HepG2 (cell line): ENCODE data around the gene TSEN54. TPM values are rescaled to one million over a fixed set of nuclear protein-coding genes. Genes with fewer than 3 reads are reported as not detected.

Source experiments
- AHR ChIP-seq: IDR thresholded peaks from 2 replicates; pipeline ENCODE4 v1.6.1; 2018; ENCODE audit warnings: missing genetic modification reagents, missing compliant biosample characterization
- ARNTL ChIP-seq: sonication (generic); formaldehyde crosslinking; IDR thresholded peaks from 2 replicates; pipeline ENCODE4 v1.4.0; 2020; ENCODE audit warnings: mild to moderate bottlenecking, missing genetic modification reagents
- BRD4 ChIP-seq: sonication (generic); formaldehyde crosslinking; IDR thresholded peaks from 2 replicates; pipeline ENCODE4 v1.4.0; 2020; ENCODE audit warnings: missing genetic modification reagents
- CBFB ChIP-seq: sonication (generic); formaldehyde crosslinking; IDR thresholded peaks from 2 replicates; pipeline ENCODE4 v1.4.0; 2020; ENCODE audit warnings: missing genetic modification reagents
- FOXA1 ChIP-seq, 2 experiments: fragments of 450-650 bp in 1 of 2; sonication (generic) in 1 of 2; formaldehyde crosslinking in 1 of 2; IDR thresholded peaks; 2 replicates each; pipeline versions ENCODE4 v1.4.0 to v1.6.1; 2016 to 2020; ENCODE audit warnings: missing genetic modification reagents in 1 of 2
- HDAC6 ChIP-seq: fragments of 200-600 bp; sonication (generic); IDR thresholded peaks from 2 replicates; pipeline ENCODE4 v1.7.0; 2017; ENCODE audit warnings: mild to moderate bottlenecking, antibody characterized with exemption, low read length, low read depth
- NPAS2 ChIP-seq: sonication (generic); formaldehyde crosslinking; IDR thresholded peaks from 2 replicates; pipeline ENCODE4 v1.8.0; 2022; ENCODE audit warnings: mild to moderate bottlenecking, missing genetic modification reagents, borderline replicate concordance
- PHB2 ChIP-seq: fragments of 450-650 bp; IDR thresholded peaks from 2 replicates; pipeline ENCODE4 v1.6.1; 2018; ENCODE audit not compliant: partially characterized antibody
- SATB2 ChIP-seq: sonication (generic); formaldehyde crosslinking; IDR thresholded peaks from 2 replicates; pipeline ENCODE4 v1.5.0; 2020; ENCODE audit warnings: missing genetic modification reagents
- SIX1 ChIP-seq: sonication (generic); formaldehyde crosslinking; IDR thresholded peaks from 2 replicates; pipeline ENCODE4 v1.4.0; 2020; ENCODE audit warnings: missing genetic modification reagents, borderline replicate concordance
- SOX13 ChIP-seq, 3 experiments: fragments of 450-650 bp in 1 of 3; sonication (generic) in 1 of 3; formaldehyde crosslinking in 1 of 3; IDR thresholded peaks in 2 of 3; conservative IDR thresholded peaks in 1 of 3; 2 replicates each; pipeline versions ENCODE4 v1.5.0 to v1.6.1; 2016 to 2020; ENCODE audit warnings: antibody characterized with exemption in 1 of 3, mild to moderate bottlenecking in 1 of 3, missing compliant biosample characterization in 1 of 3, missing genetic modification reagents in 1 of 3, moderate library complexity in 1 of 3
- TEAD3 ChIP-seq: optimal IDR thresholded peaks from 2 replicates; pipeline ENCODE3; 2016; ENCODE audit warnings: borderline replicate concordance
- XBP1 ChIP-seq: sonication (generic); formaldehyde crosslinking; IDR thresholded peaks from 2 replicates; pipeline ENCODE4 v1.5.0; 2020; ENCODE audit warnings: missing genetic modification reagents
- ZBTB3 ChIP-seq: sonication (generic); formaldehyde crosslinking; IDR thresholded peaks from 2 replicates; pipeline ENCODE4 v1.4.0; 2020; ENCODE audit warnings: low read depth, mild to moderate bottlenecking, moderate library complexity, missing genetic modification reagents, borderline replicate concordance
- ZFP90 ChIP-seq: sonication (generic); formaldehyde crosslinking; IDR thresholded peaks from 2 replicates; pipeline ENCODE4 v1.8.0; 2022; ENCODE audit warnings: missing genetic modification reagents, mild to moderate bottlenecking, inconsistent platforms, borderline replicate concordance
- ZNF234 ChIP-seq: sonication (generic); formaldehyde crosslinking; conservative IDR thresholded peaks from 2 replicates; pipeline ENCODE4 v1.5.1; 2020; ENCODE audit warnings: mild to moderate bottlenecking, missing genetic modification reagents
- ZNF329 ChIP-seq: sonication (generic); formaldehyde crosslinking; IDR thresholded peaks from 2 replicates; pipeline ENCODE4 v1.9.0; 2021; ENCODE audit warnings: low read depth, mild to moderate bottlenecking, missing genetic modification reagents
- ZNF530 ChIP-seq: sonication (generic); formaldehyde crosslinking; IDR thresholded peaks from 2 replicates; pipeline ENCODE4 v1.5.0; 2020; ENCODE audit warnings: low read depth, mild to moderate bottlenecking, missing genetic modification reagents
- polyA plus RNA-seq, 8 experiments: library from polyadenylated mRNA; depleted of rRNA in 3 of 8; stranded (reverse) in 7 of 8; unstranded in 1 of 8; fragments of >200 nt; fragmentation: Illumina TruSeq in 4 of 8; extraction: Trizol in 4 of 8; gene quantifications; 2 replicates each; pipeline versions ENCODE4 v1.2.1 to v1.2.3, GENCODE V29; 2011 to 2016; ENCODE audit warnings: low read depth in 4 of 8, missing spikeins in 1 of 8, mixed read lengths in 1 of 8; ENCODE audit not compliant: insufficient read depth in 1 of 8
- total RNA-seq, 5 experiments: library from RNA; depleted of rRNA; stranded (reverse); fragments of >200 nt; fragmentation: Illumina TruSeq; extraction: Trizol; gene quantifications; 2 replicates each; pipeline ENCODE4 v1.2.3, GENCODE V29; 2016; ENCODE audit warnings: low read depth in 1 of 5
- TF ChIP-seq, protein P1 (sequence below): sonication (generic); formaldehyde crosslinking; IDR thresholded peaks from 2 replicates; pipeline ENCODE4 v1.9.0; 2021; ENCODE audit warnings: missing genetic modification reagents, borderline replicate concordance
- TF ChIP-seq, protein P2 (sequence below): sonication (generic); formaldehyde crosslinking; IDR thresholded peaks from 2 replicates; pipeline ENCODE4 v1.5.0; 2020; ENCODE audit warnings: mild to moderate bottlenecking, missing genetic modification reagents
- TF ChIP-seq, protein P3 (sequence below): sonication (generic); formaldehyde crosslinking; IDR thresholded peaks from 2 replicates; pipeline ENCODE4 v1.4.0; 2020; ENCODE audit warnings: missing genetic modification reagents

The TSEN54 gene
- total and polyA plus RNA-seq, 2 of the 13 experiments (the other 11 are each of a cell fraction or from before 2014, with no cell fraction given): 62.9 to 63.3 TPM

- TF ChIP-seq BRD4 (CRISPR knock-in tag) (0 out of 2 replicates have a peak, but pooled peaks have one; percentile 68), HDAC6 (no peak), ZNF530 (CRISPR knock-in tag) (no peak), ARNTL (peak; percentile 58; the same call in 1 of the 2 replicates), PHB2 (no peak), CBFB (peak; percentile 45; the same call in 1 of the 2 replicates), SIX1 (CRISPR knock-in tag) (peak; percentile 95), FOXA1 (IDR thresholded peaks at IDR 0.05) (no peak), FOXA1 (CRISPR knock-in tag; IDR thresholded peaks at IDR 0.05) (peak; percentile 81), AHR (CRISPR knock-in tag) (no peak), SOX13 (IDR thresholded peaks at IDR 0.05) (no peak; the same call in 1 of the 2 replicates), SOX13 (CRISPR knock-in tag; conservative IDR thresholded peaks at IDR 0.05 in 1 of 2, IDR thresholded peaks at IDR 0.05 in 1 of 2) (peak in 1 of 2 experiments; percentile 70; a peak in 2 of 4 replicates), XBP1 (no peak), SATB2 (CRISPR knock-in tag) (no peak), ZNF329 (CRISPR knock-in tag) (0 out of 2 replicates have a peak, but pooled peaks have one; percentile 67), ZNF234 (CRISPR knock-in tag) (peak; percentile 56; the same call in 1 of the 2 replicates), ZFP90 (CRISPR knock-in tag) (peak; percentile 86; the same call in 1 of the 2 replicates), NPAS2 (CRISPR knock-in tag) (no peak), TEAD3 (CRISPR knock-in tag) (peak; percentile 73), ZBTB3 (CRISPR knock-in tag) (0 out of 2 replicates have a peak, but pooled peaks have one; percentile 65)
- TF ChIP-seq, protein P1, sequence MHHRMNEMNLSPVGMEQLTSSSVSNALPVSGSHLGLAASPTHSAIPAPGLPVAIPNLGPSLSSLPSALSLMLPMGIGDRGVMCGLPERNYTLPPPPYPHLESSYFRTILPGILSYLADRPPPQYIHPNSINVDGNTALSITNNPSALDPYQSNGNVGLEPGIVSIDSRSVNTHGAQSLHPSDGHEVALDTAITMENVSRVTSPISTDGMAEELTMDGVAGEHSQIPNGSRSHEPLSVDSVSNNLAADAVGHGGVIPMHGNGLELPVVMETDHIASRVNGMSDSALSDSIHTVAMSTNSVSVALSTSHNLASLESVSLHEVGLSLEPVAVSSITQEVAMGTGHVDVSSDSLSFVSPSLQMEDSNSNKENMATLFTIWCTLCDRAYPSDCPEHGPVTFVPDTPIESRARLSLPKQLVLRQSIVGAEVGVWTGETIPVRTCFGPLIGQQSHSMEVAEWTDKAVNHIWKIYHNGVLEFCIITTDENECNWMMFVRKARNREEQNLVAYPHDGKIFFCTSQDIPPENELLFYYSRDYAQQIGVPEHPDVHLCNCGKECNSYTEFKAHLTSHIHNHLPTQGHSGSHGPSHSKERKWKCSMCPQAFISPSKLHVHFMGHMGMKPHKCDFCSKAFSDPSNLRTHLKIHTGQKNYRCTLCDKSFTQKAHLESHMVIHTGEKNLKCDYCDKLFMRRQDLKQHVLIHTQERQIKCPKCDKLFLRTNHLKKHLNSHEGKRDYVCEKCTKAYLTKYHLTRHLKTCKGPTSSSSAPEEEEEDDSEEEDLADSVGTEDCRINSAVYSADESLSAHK: no peak
- TF ChIP-seq, protein P2, sequence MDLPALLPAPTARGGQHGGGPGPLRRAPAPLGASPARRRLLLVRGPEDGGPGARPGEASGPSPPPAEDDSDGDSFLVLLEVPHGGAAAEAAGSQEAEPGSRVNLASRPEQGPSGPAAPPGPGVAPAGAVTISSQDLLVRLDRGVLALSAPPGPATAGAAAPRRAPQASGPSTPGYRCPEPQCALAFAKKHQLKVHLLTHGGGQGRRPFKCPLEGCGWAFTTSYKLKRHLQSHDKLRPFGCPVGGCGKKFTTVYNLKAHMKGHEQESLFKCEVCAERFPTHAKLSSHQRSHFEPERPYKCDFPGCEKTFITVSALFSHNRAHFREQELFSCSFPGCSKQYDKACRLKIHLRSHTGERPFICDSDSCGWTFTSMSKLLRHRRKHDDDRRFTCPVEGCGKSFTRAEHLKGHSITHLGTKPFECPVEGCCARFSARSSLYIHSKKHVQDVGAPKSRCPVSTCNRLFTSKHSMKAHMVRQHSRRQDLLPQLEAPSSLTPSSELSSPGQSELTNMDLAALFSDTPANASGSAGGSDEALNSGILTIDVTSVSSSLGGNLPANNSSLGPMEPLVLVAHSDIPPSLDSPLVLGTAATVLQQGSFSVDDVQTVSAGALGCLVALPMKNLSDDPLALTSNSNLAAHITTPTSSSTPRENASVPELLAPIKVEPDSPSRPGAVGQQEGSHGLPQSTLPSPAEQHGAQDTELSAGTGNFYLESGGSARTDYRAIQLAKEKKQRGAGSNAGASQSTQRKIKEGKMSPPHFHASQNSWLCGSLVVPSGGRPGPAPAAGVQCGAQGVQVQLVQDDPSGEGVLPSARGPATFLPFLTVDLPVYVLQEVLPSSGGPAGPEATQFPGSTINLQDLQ (CRISPR knock-in tag): peak; percentile 19; the same call in 1 of the 2 replicates
- TF ChIP-seq, protein P3, sequence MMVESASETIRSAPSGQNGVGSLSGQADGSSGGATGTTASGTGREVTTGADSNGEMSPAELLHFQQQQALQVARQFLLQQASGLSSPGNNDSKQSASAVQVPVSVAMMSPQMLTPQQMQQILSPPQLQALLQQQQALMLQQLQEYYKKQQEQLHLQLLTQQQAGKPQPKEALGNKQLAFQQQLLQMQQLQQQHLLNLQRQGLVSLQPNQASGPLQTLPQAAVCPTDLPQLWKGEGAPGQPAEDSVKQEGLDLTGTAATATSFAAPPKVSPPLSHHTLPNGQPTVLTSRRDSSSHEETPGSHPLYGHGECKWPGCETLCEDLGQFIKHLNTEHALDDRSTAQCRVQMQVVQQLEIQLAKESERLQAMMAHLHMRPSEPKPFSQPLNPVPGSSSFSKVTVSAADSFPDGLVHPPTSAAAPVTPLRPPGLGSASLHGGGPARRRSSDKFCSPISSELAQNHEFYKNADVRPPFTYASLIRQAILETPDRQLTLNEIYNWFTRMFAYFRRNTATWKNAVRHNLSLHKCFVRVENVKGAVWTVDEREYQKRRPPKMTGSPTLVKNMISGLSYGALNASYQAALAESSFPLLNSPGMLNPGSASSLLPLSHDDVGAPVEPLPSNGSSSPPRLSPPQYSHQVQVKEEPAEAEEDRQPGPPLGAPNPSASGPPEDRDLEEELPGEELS (CRISPR knock-in tag): peak; percentile 52
Measured at GRCh38 chr17:75549246-75550138, 33.2 kb downstream of the TSEN54 start (continued).
